H1 (cell line): ENCODE results near the gene RDM1. TPM values are rescaled to one million over a fixed set of nuclear protein-coding genes. Genes with fewer than 3 reads are reported as not detected.

Experiments used
- CTCF ChIA-PET: fragments of 300-600 bp; sonication (Branson Sonifier 250); formaldehyde crosslinking; loops from one replicate; lab custom pipeline; 2021; ENCODE audit not compliant: partially characterized antibody; lab: Charles Lee
- POLR2A ChIA-PET: fragments of 300-600 bp; sonication (Branson Sonifier 250); formaldehyde crosslinking; loops from one replicate; lab custom pipeline; 2021; ENCODE audit warnings: inconsistent platforms; ENCODE audit not compliant: partially characterized antibody; lab: Charles Lee
- DNase-seq, 2 experiments: peaks; one replicate each; pipeline versions ENCODE4 v3.0.0 to v3.0.0-alpha.2; 2010 to 2022; ENCODE audit warnings: low spot score in 2 of 2, low read depth in 1 of 2, mixed read lengths in 1 of 2
- FAIRE-seq: peaks from 2 replicates; lab custom pipeline; 2011; peaks lifted over from hg19 to GRCh38; lab: Jason Lieb, UNC
- H2AFZ ChIP-seq: 2 replicates; pipeline ENCODE4 v1.8.1; 2012; ENCODE audit warnings: low read length, inconsistent platforms
- H2AK5ac ChIP-seq: 2 replicates; pipeline ENCODE4 v1.6.1; 2013; ENCODE audit warnings: low read depth, low read length
- H2BK120ac ChIP-seq: replicated peaks from 2 replicates; pipeline ENCODE3; 2013; ENCODE audit warnings: low read depth, low read length, inconsistent platforms
- H2BK12ac ChIP-seq: 2 replicates; pipeline ENCODE4 v1.6.1; 2013; ENCODE audit warnings: low read depth, low read length
- H2BK15ac ChIP-seq: 2 replicates; pipeline ENCODE4 v1.6.1; 2013; ENCODE audit warnings: low read length
- H2BK20ac ChIP-seq: 2 replicates; pipeline ENCODE4 v1.6.1; 2013; ENCODE audit warnings: low read length
- H2BK5ac ChIP-seq: 2 replicates; pipeline ENCODE4 v1.6.1; 2013; ENCODE audit warnings: low read depth, low read length
- H3K14ac ChIP-seq: 2 replicates; pipeline ENCODE4 v1.6.1; 2013; ENCODE audit warnings: inconsistent platforms; ENCODE audit not compliant: insufficient read length
- H3K18ac ChIP-seq: 2 replicates; pipeline ENCODE4 v1.6.1; 2013; ENCODE audit warnings: low read length; ENCODE audit errors: extremely low read depth
- H3K23ac ChIP-seq: 2 replicates; pipeline ENCODE4 v1.6.1; 2013; ENCODE audit warnings: inconsistent platforms; ENCODE audit not compliant: insufficient read length
- H3K23me2 ChIP-seq: 2 replicates; pipeline ENCODE4 v1.6.1; 2013; ENCODE audit warnings: low read depth, low read length
- H3K27ac ChIP-seq: 2 replicates; pipeline ENCODE4 v1.6.1; 2011; ENCODE audit warnings: low read depth, low read length, inconsistent platforms
- H3K27me3 ChIP-seq, 4 experiments: replicated peaks in 1 of 4; 1 replicate in 1 of 4; 2 replicates in 3 of 4; pipeline versions ENCODE4 v1.6.1 to v1.8.1; 2011 to 2013; ENCODE audit warnings: low read length in 3 of 4, mild to moderate bottlenecking in 3 of 4, inconsistent platforms in 2 of 4, mixed read lengths in 2 of 4, moderate library complexity in 1 of 4; ENCODE audit not compliant: control insufficient read depth in 3 of 4, insufficient read depth in 3 of 4; ENCODE audit errors: extremely low read depth in 1 of 4
- H3K36me3 ChIP-seq, 4 experiments: 2 replicates each; pipeline versions ENCODE4 v1.6.1 to v1.8.1; 2011 to 2013; ENCODE audit warnings: mild to moderate bottlenecking in 4 of 4, low read length in 3 of 4, moderate library complexity in 2 of 4, control low read depth in 1 of 4, inconsistent platforms in 1 of 4; ENCODE audit not compliant: insufficient read depth in 4 of 4, control insufficient read depth in 2 of 4
- H3K4ac ChIP-seq: replicated peaks from 2 replicates; pipeline ENCODE3; 2013; ENCODE audit warnings: low read length, low read depth, mixed read lengths, inconsistent platforms; ENCODE audit not compliant: insufficient read length
- H3K4me1 ChIP-seq, 4 experiments: replicated peaks in 1 of 4; 1 replicate in 1 of 4; 2 replicates in 3 of 4; pipeline versions ENCODE4 v1.6.1 to v1.8.1; 2011 to 2013; ENCODE audit warnings: low read length in 3 of 4, inconsistent platforms in 2 of 4, mixed read lengths in 1 of 4; ENCODE audit not compliant: insufficient read depth in 4 of 4, control insufficient read depth in 3 of 4
- H3K4me2 ChIP-seq, 2 experiments: 2 replicates each; pipeline versions ENCODE4 v1.6.1 to v1.8.1; 2011 to 2013; ENCODE audit warnings: low read depth in 2 of 2, low read length in 2 of 2, control low read depth in 1 of 2, inconsistent platforms in 1 of 2, mild to moderate bottlenecking in 1 of 2; ENCODE audit not compliant: insufficient read depth in 1 of 2
- H3K4me3 ChIP-seq, 4 experiments: fragments of 200-600, 300-600 bp in 1 of 4; sonication (generic), shearing (Covaris generic), sonication (Bioruptor Twin) in 1 of 4; 2 replicates each; pipeline versions ENCODE4 v1.5.1 to v1.8.1; 2011 to 2016; ENCODE audit warnings: low read length in 4 of 4, low read depth in 3 of 4, control low read depth in 2 of 4, inconsistent platforms in 2 of 4, mild to moderate bottlenecking in 2 of 4, mixed read lengths in 1 of 4, moderate library complexity in 1 of 4; ENCODE audit not compliant: insufficient read depth in 2 of 4; ENCODE audit errors: extremely low read depth in 1 of 4
- H3K56ac ChIP-seq: replicated peaks from 2 replicates; pipeline ENCODE3; 2013; ENCODE audit warnings: low read depth, mild to moderate bottlenecking, mixed read lengths, low read length, inconsistent platforms; ENCODE audit not compliant: insufficient read length
- H3K79me1 ChIP-seq: 2 replicates; pipeline ENCODE4 v1.6.1; 2013; ENCODE audit warnings: low read depth, low read length, control low read depth
- H3K79me2 ChIP-seq, 2 experiments: 2 replicates each; pipeline versions ENCODE4 v1.6.1 to v1.8.1; 2012 to 2013; ENCODE audit warnings: low read length in 2 of 2, mild to moderate bottlenecking in 2 of 2, inconsistent platforms in 1 of 2; ENCODE audit not compliant: insufficient read depth in 2 of 2, control insufficient read depth in 1 of 2
- H3K9ac ChIP-seq, 4 experiments: replicated peaks in 1 of 4; 1 replicate in 1 of 4; 2 replicates in 3 of 4; pipeline versions ENCODE4 v1.6.1 to v1.8.1; 2011 to 2013; ENCODE audit warnings: low read depth in 3 of 4, low read length in 3 of 4, control low read depth in 2 of 4, mild to moderate bottlenecking in 2 of 4, moderate library complexity in 2 of 4, inconsistent platforms in 1 of 4; ENCODE audit errors: extremely low read depth in 1 of 4
- H3K9me3 ChIP-seq, 2 experiments: 2 replicates each; pipeline versions ENCODE4 v1.6.1 to v1.8.1; 2012 to 2013; ENCODE audit warnings: mild to moderate bottlenecking in 2 of 2, moderate library complexity in 2 of 2, control low read depth in 1 of 2, inconsistent platforms in 1 of 2, low read depth in 1 of 2, low read length in 1 of 2, mixed read lengths in 1 of 2; ENCODE audit not compliant: insufficient read depth in 2 of 2
- H4K20me1 ChIP-seq, 2 experiments: replicated peaks in 1 of 2; 2 replicates each; pipeline versions ENCODE3 to v1.8.1; 2011 to 2013; ENCODE audit warnings: inconsistent platforms in 2 of 2, low read length in 2 of 2, mild to moderate bottlenecking in 1 of 2; ENCODE audit not compliant: insufficient read depth in 2 of 2, control insufficient read depth in 1 of 2
- H4K5ac ChIP-seq: 2 replicates; pipeline ENCODE4 v1.6.1; 2013; ENCODE audit warnings: low read length, low read depth, mixed read lengths, inconsistent platforms; ENCODE audit not compliant: insufficient read length
- H4K8ac ChIP-seq: 2 replicates; pipeline ENCODE4 v1.8.0; 2013; ENCODE audit warnings: mild to moderate bottlenecking, moderate library complexity, low read length, inconsistent platforms; ENCODE audit not compliant: insufficient read depth; ENCODE audit errors: extremely low read depth
- H4K91ac ChIP-seq: replicated peaks from 2 replicates; pipeline ENCODE3; 2013; ENCODE audit warnings: low read length, mixed read lengths, inconsistent platforms; ENCODE audit not compliant: insufficient read length
- GABPA ChIP-seq: IDR thresholded peaks from 2 replicates; pipeline ENCODE4 v1.6.1; 2011; ENCODE audit warnings: mild to moderate bottlenecking, low read length, moderate library complexity, borderline replicate concordance; ENCODE audit not compliant: insufficient read depth
- PHF8 ChIP-seq: fragments of 200-600 bp; sonication (generic); conservative IDR thresholded peaks from 2 replicates; pipeline ENCODE4 v1.7.1; 2012; ENCODE audit warnings: low read depth, mild to moderate bottlenecking, inconsistent platforms, low read length, moderate library complexity
- POLR2AphosphoS5 ChIP-seq: IDR thresholded peaks from 2 replicates; pipeline ENCODE4 v1.6.1; 2011; ENCODE audit warnings: low read depth, low read length
- POU5F1 ChIP-seq: IDR thresholded peaks from 2 replicates; pipeline ENCODE4 v1.6.1; 2011; ENCODE audit warnings: low read depth, mild to moderate bottlenecking, low read length, moderate library complexity
- TAF7 ChIP-seq: optimal IDR thresholded peaks from 2 replicates; pipeline ENCODE3; 2011; ENCODE audit warnings: low read depth, mild to moderate bottlenecking, inconsistent platforms, low read length, moderate library complexity, borderline replicate concordance
- YY1 ChIP-seq: IDR thresholded peaks from 2 replicates; pipeline ENCODE4 v1.6.1; 2011; ENCODE audit warnings: low read depth, mild to moderate bottlenecking, low read length
- WGBS, 2 experiments: shearing (Covaris generic) in 1 of 2; methylation state at CpG; one replicate each; pipeline versions ENCODE4 v1.1.6 to v1.1.7; 2013 to 2015; ENCODE audit warnings: low lambda C conversion rate in 2 of 2, mixed read lengths in 2 of 2, inconsistent platforms in 1 of 2, low coverage in 1 of 2, missing lambda C conversion rate in 1 of 2; ENCODE audit not compliant: insufficient replicate concordance in 2 of 2, insufficient coverage in 1 of 2, insufficient read length in 1 of 2; ENCODE audit errors: extremely low coverage in 1 of 2, missing lambda C conversion rate in 1 of 2; 5-methylcytosine and 5-hydroxymethylcytosine counted together
- polyA plus RNA-seq, 7 experiments: library from polyadenylated mRNA; depleted of rRNA in 3 of 7; stranded (reverse) in 5 of 7; unstranded in 2 of 7; fragments of >200 nt in 5 of 7; fragments of 200-250 nt in 2 of 7; gene quantifications; 1 replicate in 5 of 7; 2 replicates in 1 of 7; 4 replicates in 1 of 7; pipeline versions ENCODE4 v1.2.1 to v1.2.3, GENCODE V29; 2011 to 2013; ENCODE audit warnings: missing spikeins in 2 of 7, mixed read lengths in 2 of 7
- total RNA-seq: library from RNA; stranded (reverse); fragmentation: NEBNext Ultra II Directional; extraction: Animal tissue kit (Norgen Biotek cat#: 25700); gene quantifications from 2 replicates; pipeline ENCODE4 v1.2.1, GENCODE V29; 2021
- TF ChIP-seq, protein P1 (sequence below): IDR thresholded peaks from 2 replicates; pipeline ENCODE4 v1.6.1; 2012; ENCODE audit warnings: inconsistent platforms

The RDM1 gene
- total and polyA plus RNA-seq, 2 of the 8 experiments (the other 6 are each of a cell fraction or from before 2014, with no cell fraction given): 7.3 to 9.7 TPM

DNA sequence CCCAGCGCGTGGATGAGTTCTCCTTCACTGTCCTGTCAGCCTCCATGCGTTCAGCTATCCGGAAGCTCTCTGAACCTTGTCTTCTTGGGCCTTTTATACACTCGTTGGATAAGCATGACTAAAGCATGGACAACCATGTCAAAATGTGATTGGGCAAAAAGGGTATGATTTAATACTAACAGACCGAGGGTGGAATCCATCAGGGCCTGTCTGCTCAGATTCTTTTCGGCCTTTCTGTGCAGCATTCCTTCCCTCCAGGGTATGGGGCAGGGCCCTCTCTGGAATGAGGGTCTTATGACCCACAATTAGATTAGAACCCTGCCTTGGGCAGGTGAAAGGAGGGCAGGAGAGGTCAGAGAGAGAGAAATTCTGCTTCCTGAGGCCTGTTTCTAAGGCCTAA, 36.4 kb downstream of the RDM1 start:
- Histone ChIP-seq H2AFZ (no peak overlapping the region), H3K18ac (no peak overlapping the region), H3K27ac (no peak overlapping the region), H4K8ac (no peak overlapping the region; the same call in 1 of the 2 replicates), H2BK5ac (no peak overlapping the region), H4K5ac (no peak overlapping the region), H3K79me1 (no peaks in the 10 kb centered on the region), H2AK5ac (no peak overlapping the region), H3K4me1 (peaks cover 0 to 8% (median 3%) of the 10 kb centered on the region in 4 experiments; a peak in 5 of 7 replicates), H4K20me1 (no peaks in the 10 kb centered on the region), H2BK15ac (no peak overlapping the region), H3K9me3 (no peaks in the 10 kb centered on the region), H3K27me3 (no peaks in the 10 kb centered on the region), H2BK12ac (no peak overlapping the region), H3K9ac (no peak overlapping the region), H3K36me3 (no peaks in the 10 kb centered on the region), H3K23ac (no peak overlapping the region), H3K23me2 (no peaks in the 10 kb centered on the region), H3K4ac (no peak overlapping the region), H2BK20ac (no peak overlapping the region), H3K79me2 (no peaks in the 10 kb centered on the region), H2BK120ac (no peak overlapping the region), H3K4me2 (no peak overlapping the region), H3K56ac (no peak overlapping the region), H3K14ac (no peak overlapping the region), H4K91ac (no peak overlapping the region), H3K4me3 (no peak overlapping the region)
- CTCF ChIA-PET: no interaction called here
- POLR2A ChIA-PET: no interaction called here
- WGBS, 2 experiments: 98% methylated on average over 7 of the region's 7 CpGs; no CpG with 5 or more reads in 1 of the 2 experiments
- no peak for FAIRE-seq
- TF ChIP-seq POLR2AphosphoS5 (no peak), POU5F1 (no peak), GABPA (no peak), TAF7 (no peak), YY1 (no peak), PHF8 (no peak)
- TF ChIP-seq, protein P1, sequence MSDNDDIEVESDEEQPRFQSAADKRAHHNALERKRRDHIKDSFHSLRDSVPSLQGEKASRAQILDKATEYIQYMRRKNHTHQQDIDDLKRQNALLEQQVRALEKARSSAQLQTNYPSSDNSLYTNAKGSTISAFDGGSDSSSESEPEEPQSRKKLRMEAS: no peak
- no peak for DNase-seq
